NB4 (cell line): ENCODE data around the gene BECN2.

ENCODE experiments used
- POLR2A ChIP-seq: IDR thresholded peaks from 2 replicates; pipeline ENCODE4 v1.6.1; 2011; ENCODE audit warnings: mild to moderate bottlenecking; ENCODE audit not compliant: insufficient read length; ENCODE audit errors: extremely low read depth
- TF ChIP-seq, protein P1 (sequence below): IDR thresholded peaks from one replicate; pipeline ENCODE4 v1.5.1; 2012; ENCODE audit warnings: low read depth, low read length

DNA sequence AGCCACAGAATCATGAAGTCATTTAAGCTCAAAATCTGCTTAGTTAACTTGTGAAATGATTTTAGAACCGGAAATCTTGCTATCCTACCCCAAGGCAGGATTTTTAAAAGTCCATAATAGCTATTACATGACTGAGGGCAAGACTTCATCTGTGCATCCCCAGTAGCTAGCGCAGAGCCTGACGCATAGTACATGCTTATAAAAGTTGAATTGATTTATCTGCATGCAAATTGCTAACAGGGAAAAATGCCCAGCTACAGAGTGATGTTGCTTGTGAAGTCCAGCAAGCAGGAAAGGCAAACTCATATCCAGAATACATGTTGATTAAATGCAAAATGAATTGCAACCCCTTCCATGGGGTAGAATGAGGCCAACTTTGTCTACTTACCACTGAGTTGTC is 49.4 kb downstream of the BECN2 start:
- no peak for TF ChIP-seq POLR2A
- TF ChIP-seq, protein P1, sequence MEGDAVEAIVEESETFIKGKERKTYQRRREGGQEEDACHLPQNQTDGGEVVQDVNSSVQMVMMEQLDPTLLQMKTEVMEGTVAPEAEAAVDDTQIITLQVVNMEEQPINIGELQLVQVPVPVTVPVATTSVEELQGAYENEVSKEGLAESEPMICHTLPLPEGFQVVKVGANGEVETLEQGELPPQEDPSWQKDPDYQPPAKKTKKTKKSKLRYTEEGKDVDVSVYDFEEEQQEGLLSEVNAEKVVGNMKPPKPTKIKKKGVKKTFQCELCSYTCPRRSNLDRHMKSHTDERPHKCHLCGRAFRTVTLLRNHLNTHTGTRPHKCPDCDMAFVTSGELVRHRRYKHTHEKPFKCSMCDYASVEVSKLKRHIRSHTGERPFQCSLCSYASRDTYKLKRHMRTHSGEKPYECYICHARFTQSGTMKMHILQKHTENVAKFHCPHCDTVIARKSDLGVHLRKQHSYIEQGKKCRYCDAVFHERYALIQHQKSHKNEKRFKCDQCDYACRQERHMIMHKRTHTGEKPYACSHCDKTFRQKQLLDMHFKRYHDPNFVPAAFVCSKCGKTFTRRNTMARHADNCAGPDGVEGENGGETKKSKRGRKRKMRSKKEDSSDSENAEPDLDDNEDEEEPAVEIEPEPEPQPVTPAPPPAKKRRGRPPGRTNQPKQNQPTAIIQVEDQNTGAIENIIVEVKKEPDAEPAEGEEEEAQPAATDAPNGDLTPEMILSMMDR = no peak
